Esophagus (tissue), 2 donors: ENCODE results near the gene MCIDAS. TPM values are rescaled to one million over a fixed set of nuclear protein-coding genes. Genes with fewer than 3 reads are reported as not detected.
A peak's percentile ranks its signal among the peaks of the same experiment; 100 is the strongest.

Experiments used
- H3K27ac ChIP-seq, 2 donors: one replicate each; pipeline ENCODE4 v1.5.1; 2013; ENCODE audit warnings: low read depth in 2 of 2, mild to moderate bottlenecking in 2 of 2, inconsistent platforms in 1 of 2, low read length in 1 of 2, moderate library complexity in 1 of 2
- H3K27me3 ChIP-seq, 2 donors: one replicate each; pipeline ENCODE4 v1.6.1; 2013; ENCODE audit warnings: low read length in 2 of 2, control low read depth in 1 of 2, mild to moderate bottlenecking in 1 of 2; ENCODE audit not compliant: insufficient read depth in 2 of 2, control insufficient read depth in 1 of 2
- H3K36me3 ChIP-seq, 2 donors: one replicate each; pipeline ENCODE4 v1.6.1; 2013; ENCODE audit warnings: low read length in 1 of 2; ENCODE audit not compliant: control insufficient read depth in 2 of 2, insufficient read depth in 2 of 2
- H3K4me1 ChIP-seq, 2 donors: one replicate each; pipeline ENCODE4 v1.6.1; 2013; ENCODE audit warnings: low read length in 1 of 2; ENCODE audit not compliant: control insufficient read depth in 2 of 2, insufficient read depth in 2 of 2
- H3K4me3 ChIP-seq, 2 donors: one replicate each; pipeline ENCODE4 v1.5.1; 2013; ENCODE audit warnings: low read length in 2 of 2, mild to moderate bottlenecking in 2 of 2, low read depth in 1 of 2, moderate library complexity in 1 of 2
- H3K9me3 ChIP-seq, 2 donors: one replicate each; pipeline ENCODE4 v1.6.1; 2013; ENCODE audit warnings: mild to moderate bottlenecking in 2 of 2, low read depth in 1 of 2, low read length in 1 of 2, moderate library complexity in 1 of 2; ENCODE audit not compliant: control insufficient read depth in 2 of 2, insufficient read depth in 1 of 2
- WGBS, 2 donors: extraction: QIAGEN DNeasy Blood & Tissue Kit; methylation state at CpG; one replicate each; pipeline ENCODE4 v1.1.7; 2013; 5-methylcytosine and 5-hydroxymethylcytosine counted together
- polyA plus RNA-seq, 2 donors: library from polyadenylated mRNA; stranded (reverse); fragments of 200-250 nt; gene quantifications; one replicate each; pipeline ENCODE4 v1.2.3, GENCODE V29; 2013
- donor health status: healthy with polysubstance abuse.
- donor health status: Bipolar disorder and iron deficiency.

Gene MCIDAS
- polyA plus RNA-seq, 2 donors = 0.04 to 0.06 TPM

DNA sequence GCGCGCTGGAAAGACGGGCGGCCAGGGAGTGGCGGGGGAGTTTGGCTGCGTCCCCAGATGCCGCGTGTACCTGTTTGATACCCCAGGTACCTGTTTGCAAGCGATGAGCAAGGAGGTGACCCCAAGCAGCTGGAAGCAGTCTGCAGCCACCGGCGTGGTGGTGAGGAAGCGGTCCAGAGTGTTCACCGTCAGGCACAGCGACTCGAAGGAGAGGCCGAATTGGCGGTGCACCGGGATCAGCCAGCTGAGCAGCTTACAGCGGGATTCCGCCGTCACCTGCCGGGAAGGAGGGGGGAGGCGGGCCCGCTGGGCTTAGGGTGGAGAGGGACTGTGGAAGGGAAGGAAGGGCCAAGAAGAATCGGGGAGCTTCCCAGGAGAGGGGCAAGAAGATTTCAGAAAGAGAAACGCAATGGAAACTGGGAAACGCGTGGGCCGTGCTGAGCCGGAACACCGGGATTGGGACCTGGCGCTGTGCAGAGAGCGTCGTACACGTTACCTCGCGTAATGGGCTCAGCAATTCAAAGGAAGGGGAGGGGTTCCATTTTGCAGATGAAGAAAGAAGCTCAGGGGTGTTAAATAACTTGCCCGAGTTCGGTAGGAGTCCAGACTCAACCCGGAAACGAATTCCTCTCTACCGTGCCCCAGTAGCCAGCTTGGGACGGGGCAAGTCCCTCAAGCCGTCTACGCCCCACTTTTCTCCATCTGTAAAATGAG lies 5.3 kb upstream of the MCIDAS start:
- peak overlapping the region in 1 of 2 donors; percentile 61 for H3K27ac ChIP-seq
- peaks cover 0 to 14% of the 10 kb centered on the region in 2 donors for H3K27me3 ChIP-seq
- no peaks in the 10 kb centered on the region for H3K9me3 ChIP-seq
- H3K4me3 ChIP-seq = peak overlapping the region; percentile 56
- H3K4me1 ChIP-seq = peaks cover 12 to 13% of the 10 kb centered on the region in 2 donors
- WGBS, 2 donors = 1 to 2% methylated on average over 43 to 45 of the region's 45 CpGs
- H3K36me3 ChIP-seq = no peaks in the 10 kb centered on the region

DNA sequence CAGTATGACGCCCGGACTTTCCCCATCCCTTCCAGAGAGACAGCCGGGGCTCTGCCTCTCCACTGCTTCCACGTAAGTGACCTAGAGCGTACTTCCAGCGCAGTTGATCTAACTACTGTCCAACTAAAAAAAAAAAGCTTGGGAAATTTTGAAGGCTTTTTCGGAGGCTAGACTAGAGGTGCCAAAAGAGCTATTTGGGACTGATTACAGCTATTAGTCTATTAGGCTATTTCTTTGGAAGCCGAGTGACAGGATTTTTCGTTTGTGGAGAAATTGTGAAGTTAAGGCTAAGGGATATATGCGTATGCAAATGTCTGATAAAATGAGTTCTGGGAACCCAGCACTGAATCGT lies 4.8 kb upstream of the MCIDAS start:
- 3% methylated on average over 11 of the region's 11 CpGs for WGBS, 2 donors
- H3K4me1 ChIP-seq = peaks cover 13 to 17% of the 10 kb centered on the region in 2 donors
- peak overlapping the region; percentile 56 for H3K4me3 ChIP-seq
- peaks cover 0 to 14% of the 10 kb centered on the region in 2 donors for H3K27me3 ChIP-seq
- no peak overlapping the region for H3K27ac ChIP-seq
- H3K9me3 ChIP-seq = no peaks in the 10 kb centered on the region
- no peaks in the 10 kb centered on the region for H3K36me3 ChIP-seq

DNA sequence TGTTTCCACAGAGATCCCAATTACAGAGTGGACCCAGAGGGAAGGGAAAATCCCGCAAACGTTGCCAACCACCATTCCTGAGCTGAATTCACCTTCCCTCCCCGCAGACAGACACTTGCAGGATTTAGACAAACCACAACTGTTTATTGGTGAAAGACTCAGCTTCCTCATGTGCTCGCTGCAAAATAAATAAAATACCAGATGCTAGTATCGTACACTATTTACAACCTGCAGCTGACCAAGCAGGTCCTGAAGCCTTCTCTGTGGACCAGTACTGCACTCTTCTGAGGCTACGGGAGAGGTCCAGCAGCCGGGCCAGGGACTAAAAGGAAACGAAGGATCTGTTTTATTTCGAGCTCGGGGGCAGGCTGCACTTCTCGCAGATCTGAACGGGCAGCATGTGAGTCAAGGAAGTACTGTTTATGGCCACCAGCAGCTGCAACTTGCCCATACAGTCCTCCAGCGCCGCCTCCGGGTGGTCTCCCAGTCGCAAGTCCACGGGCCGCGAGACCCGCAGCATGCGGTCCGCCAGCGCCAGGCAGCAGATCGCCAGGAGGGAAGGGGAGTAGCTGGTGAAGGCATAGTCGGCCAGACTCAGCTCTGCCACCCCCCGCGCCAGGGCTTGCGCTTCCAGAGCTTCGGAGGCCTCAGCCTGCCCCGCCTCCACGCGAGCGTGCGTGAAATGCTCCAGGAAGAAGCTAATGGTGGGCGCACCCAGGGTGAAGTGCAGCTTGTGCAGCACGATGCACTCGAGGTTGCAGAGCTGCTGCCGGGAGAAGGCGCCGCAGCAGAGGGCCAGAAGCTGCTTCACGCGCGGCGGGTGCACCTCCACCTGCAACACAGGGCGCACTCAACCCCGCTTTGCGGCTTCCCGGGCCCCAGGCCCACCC lies 4.2 kb upstream of the MCIDAS start:
- no peak overlapping the region for H3K27ac ChIP-seq
- H3K36me3 ChIP-seq = no peaks in the 10 kb centered on the region
- H3K4me3 ChIP-seq = peak overlapping the region; percentile 38 to 56
- H3K4me1 ChIP-seq = peaks cover 19 to 20% of the 10 kb centered on the region in 2 donors
- H3K27me3 ChIP-seq = peaks cover 0 to 17% of the 10 kb centered on the region in 2 donors
- 5 to 6% methylated on average over 46 to 48 of the region's 48 CpGs for WGBS, 2 donors
- H3K9me3 ChIP-seq = no peaks in the 10 kb centered on the region

GRCh38 chr5:55230086-55230629 lies 3.0 kb upstream of the MCIDAS start:
- Histone ChIP-seq H3K27ac (no peak overlapping the region), H3K36me3 (no peaks in the 10 kb centered on the region), H3K4me1 (peaks cover 20 to 21% of the 10 kb centered on the region in 2 donors), H3K4me3 (no peak overlapping the region), H3K27me3 (peaks cover 0 to 21% of the 10 kb centered on the region in 2 donors), H3K9me3 (no peaks in the 10 kb centered on the region)
- WGBS, 2 donors = 58 to 59% methylated on average over 8 of the region's 8 CpGs

GRCh38 chr5:55227664-55228430 lies 732 bp upstream of the MCIDAS start:
- peaks cover 11 to 24% of the 10 kb centered on the region in 2 donors for H3K4me1 ChIP-seq
- H3K36me3 ChIP-seq = no peaks in the 10 kb centered on the region
- no peak overlapping the region for H3K27ac ChIP-seq
- peaks cover 0 to 24% of the 10 kb centered on the region in 2 donors for H3K27me3 ChIP-seq
- WGBS, 2 donors = 11 to 19% methylated on average over 30 of the region's 30 CpGs
- H3K4me3 ChIP-seq = peak overlapping the region; percentile 51 to 52
- H3K9me3 ChIP-seq = no peaks in the 10 kb centered on the region

- 6 to 7% methylated on average over 50 to 54 of the region's 54 CpGs for WGBS, 2 donors
- Histone ChIP-seq H3K27ac (no peak overlapping the region), H3K4me1 (peaks cover 11 to 14% of the 10 kb centered on the region in 2 donors), H3K36me3 (no peaks in the 10 kb centered on the region), H3K9me3 (no peaks in the 10 kb centered on the region), H3K4me3 (peak overlapping the region; percentile 51 to 52), H3K27me3 (peaks cover 0 to 21% of the 10 kb centered on the region in 2 donors)
Observed at GRCh38 chr5:55226027-55226933, 835 bp downstream of the MCIDAS start.

GRCh38 chr5:55225346-55225745 lies 1.8 kb downstream of the MCIDAS start:
- peaks cover 0 to 21% of the 10 kb centered on the region in 2 donors for H3K27me3 ChIP-seq
- no peak overlapping the region for H3K4me3 ChIP-seq
- H3K4me1 ChIP-seq = peaks cover 11 to 17% of the 10 kb centered on the region in 2 donors
- H3K9me3 ChIP-seq = no peaks in the 10 kb centered on the region
- H3K27ac ChIP-seq = no peak overlapping the region
- H3K36me3 ChIP-seq = no peaks in the 10 kb centered on the region

GRCh38 chr5:55223812-55224240 lies 3.3 kb downstream of the MCIDAS start:
- Histone ChIP-seq H3K4me3 (no peak overlapping the region), H3K27me3 (peaks cover 0 to 21% of the 10 kb centered on the region in 2 donors), H3K4me1 (peaks cover 11 to 19% of the 10 kb centered on the region in 2 donors), H3K9me3 (no peaks in the 10 kb centered on the region), H3K27ac (no peak overlapping the region), H3K36me3 (no peaks in the 10 kb centered on the region)
- WGBS, 2 donors = 65 to 73% methylated on average over 7 of the region's 7 CpGs
